ENCODE results near the gene HIP1. TPM values are rescaled to one million over a fixed set of nuclear protein-coding genes. Genes with fewer than 3 reads are reported as not detected.
A peak's percentile ranks its signal among the peaks of the same experiment; 100 is the strongest.
"Not testable (repeated sequence)": the region's sequence is repeated elsewhere in the genome, so short reads cannot be mapped to it uniquely, and the experiment has no call there.

The HIP1 gene
- total RNA-seq, 1 donor from 2014 or later, result 30.9 TPM

- H3K4me1 Mint-ChIP-seq, result no peaks in the 10 kb centered on the region
- TF ChIP-seq CTCF (IDR thresholded peaks at IDR 0.05; ENCODE audit: unreplicated experiment), result no peak
- H3K4me3 Mint-ChIP-seq, result no peak overlapping the region
- H3K27me3 Mint-ChIP-seq (ENCODE audit: low read depth), result no peaks in the 10 kb centered on the region
- H3K9me3 Mint-ChIP-seq, result no peaks in the 10 kb centered on the region
- no peaks in the 10 kb centered on the region for H3K36me3 Mint-ChIP-seq
- H3K27ac Mint-ChIP-seq, result no peak overlapping the region
- no peak for DNase-seq (ENCODE audit: low spot score in 2 of 2, unreplicated experiment in 2 of 2)
Measured at GRCh38 chr7:75616421-75617167, 122.1 kb downstream of the HIP1 start.

- Mint-ChIP-seq H3K36me3 (no peaks in the 10 kb centered on the region), H3K4me3 (no peak overlapping the region), H3K27me3 (ENCODE audit: low read depth) (no peaks in the 10 kb centered on the region), H3K9me3 (no peaks in the 10 kb centered on the region), H3K4me1 (no peaks in the 10 kb centered on the region), H3K27ac (no peak overlapping the region)
- no peak for DNase-seq (ENCODE audit: low spot score in 2 of 2, unreplicated experiment in 2 of 2)
- no peak for TF ChIP-seq CTCF (IDR thresholded peaks at IDR 0.05; ENCODE audit: unreplicated experiment)
Measured at GRCh38 chr7:75614401-75614800, 124.3 kb downstream of the HIP1 start.

GRCh38 chr7:75613351-75613750 lies 125.4 kb downstream of the HIP1 start:
- H3K4me1 Mint-ChIP-seq, result peaks cover 1% of the 10 kb centered on the region
- no peak for TF ChIP-seq CTCF (IDR thresholded peaks at IDR 0.05; ENCODE audit: unreplicated experiment)
- H3K36me3 Mint-ChIP-seq, result no peaks in the 10 kb centered on the region
- no peak for DNase-seq (ENCODE audit: low spot score in 2 of 2, unreplicated experiment in 2 of 2)
- no peak overlapping the region for H3K27ac Mint-ChIP-seq
- H3K4me3 Mint-ChIP-seq, result no peak overlapping the region
- no peaks in the 10 kb centered on the region for H3K27me3 Mint-ChIP-seq (ENCODE audit: low read depth)
- H3K9me3 Mint-ChIP-seq, result no peaks in the 10 kb centered on the region

- no peak overlapping the region for H3K4me3 Mint-ChIP-seq
- H3K27me3 Mint-ChIP-seq (ENCODE audit: low read depth), result no peaks in the 10 kb centered on the region
- H3K4me1 Mint-ChIP-seq, result peaks cover 3% of the 10 kb centered on the region
- TF ChIP-seq CTCF (IDR thresholded peaks at IDR 0.05; ENCODE audit: unreplicated experiment), result no peak
- no peaks in the 10 kb centered on the region for H3K9me3 Mint-ChIP-seq
- no peaks in the 10 kb centered on the region for H3K36me3 Mint-ChIP-seq
- no peak for DNase-seq (ENCODE audit: low spot score in 2 of 2, unreplicated experiment in 2 of 2)
- no peak overlapping the region for H3K27ac Mint-ChIP-seq
Measured at GRCh38 chr7:75611557-75612178, 127.1 kb downstream of the HIP1 start.

GRCh38 chr7:75609416-75609815 lies 129.3 kb downstream of the HIP1 start:
- DNase-seq (ENCODE audit: low spot score in 2 of 2, unreplicated experiment in 2 of 2); H3K4me1 Mint-ChIP-seq; H3K4me3 Mint-ChIP-seq; H3K9me3 Mint-ChIP-seq; H3K36me3 Mint-ChIP-seq; H3K27me3 Mint-ChIP-seq (ENCODE audit: low read depth); H3K27ac Mint-ChIP-seq: not testable (repeated sequence)

GRCh38 chr7:75608451-75609122 lies 130.2 kb downstream of the HIP1 start:
- no peak for DNase-seq (ENCODE audit: low spot score in 2 of 2, unreplicated experiment in 2 of 2)
- TF ChIP-seq CTCF (IDR thresholded peaks at IDR 0.05; ENCODE audit: unreplicated experiment), result no peak
- Mint-ChIP-seq H3K9me3 (no peaks in the 10 kb centered on the region), H3K27me3 (ENCODE audit: low read depth) (no peaks in the 10 kb centered on the region), H3K4me1 (peaks cover 3% of the 10 kb centered on the region), H3K27ac (peak overlapping the region; percentile 3), H3K36me3 (no peaks in the 10 kb centered on the region), H3K4me3 (no peak overlapping the region)
